ENCODE measurements around the gene PSG5.
"Not testable (repeated sequence)": the region's sequence is repeated elsewhere in the genome, so short reads cannot be mapped to it uniquely, and the experiment has no call there.

The PSG5 gene

GRCh38 chr19:43215881-43216280, 29.5 kb upstream of the PSG5 start:
- not testable (repeated sequence) for H2AFZ ChIP-seq; H3K36me3 ChIP-seq (ENCODE audit: control insufficient read depth, insufficient read depth, low read length); H3K27ac ChIP-seq; H3K79me2 ChIP-seq; H3K4me3 ChIP-seq (ENCODE audit: low read depth, low read length); H3K4me1 ChIP-seq; H3K9ac ChIP-seq; H3K4me2 ChIP-seq (ENCODE audit: low read length); H3K27me3 ChIP-seq (ENCODE audit: control insufficient read depth, insufficient read depth, low read length); H3K9me3 ChIP-seq (ENCODE audit: control insufficient read depth, low read length)

- Histone ChIP-seq H3K27ac (peak overlapping the region; percentile 33), H3K9me3 (ENCODE audit: control insufficient read depth, low read length) (no peaks in the 10 kb centered on the region), H3K4me3 (ENCODE audit: low read depth, low read length) (no peak overlapping the region), H3K36me3 (ENCODE audit: control insufficient read depth, insufficient read depth, low read length) (no peaks in the 10 kb centered on the region), H3K9ac (no peak overlapping the region), H3K27me3 (ENCODE audit: control insufficient read depth, insufficient read depth, low read length) (no peaks in the 10 kb centered on the region), H2AFZ (peak overlapping the region; percentile 47), H3K79me2 (no peaks in the 10 kb centered on the region), H3K4me2 (ENCODE audit: low read length) (no peak overlapping the region), H3K4me1 (peaks cover 9% of the 10 kb centered on the region)
- no peak for TF ChIP-seq CTCF (IDR thresholded peaks at IDR 0.05)
Measured at GRCh38 chr19:43207991-43208390, 21.7 kb upstream of the PSG5 start.

GRCh38 chr19:43207174-43207573, 20.8 kb upstream of the PSG5 start:
- H3K36me3 ChIP-seq (ENCODE audit: control insufficient read depth, insufficient read depth, low read length); H3K9ac ChIP-seq; H3K79me2 ChIP-seq; H3K27me3 ChIP-seq (ENCODE audit: control insufficient read depth, insufficient read depth, low read length); H3K4me3 ChIP-seq (ENCODE audit: low read depth, low read length); H3K4me2 ChIP-seq (ENCODE audit: low read length); H3K9me3 ChIP-seq (ENCODE audit: control insufficient read depth, low read length); H2AFZ ChIP-seq: not testable (repeated sequence)
- TF ChIP-seq CTCF (IDR thresholded peaks at IDR 0.05): peak; percentile 37
- H3K27ac ChIP-seq: peak overlapping the region; percentile 19
- peaks cover 12% of the 10 kb centered on the region for H3K4me1 ChIP-seq

- H3K9ac ChIP-seq; H3K36me3 ChIP-seq (ENCODE audit: control insufficient read depth, insufficient read depth, low read length); H3K9me3 ChIP-seq (ENCODE audit: control insufficient read depth, low read length); H2AFZ ChIP-seq; H3K79me2 ChIP-seq; H3K27me3 ChIP-seq (ENCODE audit: control insufficient read depth, insufficient read depth, low read length): not testable (repeated sequence)
- Histone ChIP-seq H3K27ac (peak within 1 kb of the TSS; percentile 96), H3K4me3 (ENCODE audit: low read depth, low read length) (peak within 1 kb of the TSS; percentile 22), H3K4me2 (ENCODE audit: low read length) (peak within 1 kb of the TSS; percentile 42), H3K4me1 (peaks cover 22% of the 10 kb centered on the region)
Measured at GRCh38 chr19:43205471-43206105, 19.3 kb upstream of the PSG5 start, which contains the start of gene PSG4. Gene PSG4 (minus strand): TSS chr19:43205638. CDS start chr19:43205536, 102 bp downstream.

GRCh38 chr19:43203611-43204010, 17.3 kb upstream of the PSG5 start:
- H3K27me3 ChIP-seq (ENCODE audit: control insufficient read depth, insufficient read depth, low read length); H3K4me2 ChIP-seq (ENCODE audit: low read length); H3K79me2 ChIP-seq; H2AFZ ChIP-seq; H3K9me3 ChIP-seq (ENCODE audit: control insufficient read depth, low read length); H3K36me3 ChIP-seq (ENCODE audit: control insufficient read depth, insufficient read depth, low read length); H3K4me3 ChIP-seq (ENCODE audit: low read depth, low read length); H3K9ac ChIP-seq: not testable (repeated sequence)
- Histone ChIP-seq H3K27ac (peak overlapping the region; percentile 96), H3K4me1 (peaks cover 26% of the 10 kb centered on the region)

- H3K4me3 ChIP-seq (ENCODE audit: low read depth, low read length); H3K9ac ChIP-seq; H3K4me2 ChIP-seq (ENCODE audit: low read length); H3K79me2 ChIP-seq; H3K9me3 ChIP-seq (ENCODE audit: control insufficient read depth, low read length); H3K36me3 ChIP-seq (ENCODE audit: control insufficient read depth, insufficient read depth, low read length); H2AFZ ChIP-seq; H3K27me3 ChIP-seq (ENCODE audit: control insufficient read depth, insufficient read depth, low read length): not testable (repeated sequence)
- H3K4me1 ChIP-seq: peaks cover 26% of the 10 kb centered on the region
- H3K27ac ChIP-seq: peak overlapping the region; percentile 96
Measured at GRCh38 chr19:43201891-43202290, 15.6 kb upstream of the PSG5 start.

GRCh38 chr19:43201337-43201801, 15.0 kb upstream of the PSG5 start:
- H3K4me3 ChIP-seq (ENCODE audit: low read depth, low read length); H3K27me3 ChIP-seq (ENCODE audit: control insufficient read depth, insufficient read depth, low read length); H3K4me2 ChIP-seq (ENCODE audit: low read length); H3K9ac ChIP-seq; H3K79me2 ChIP-seq; H3K9me3 ChIP-seq (ENCODE audit: control insufficient read depth, low read length); H3K36me3 ChIP-seq (ENCODE audit: control insufficient read depth, insufficient read depth, low read length): not testable (repeated sequence)
- Histone ChIP-seq H3K4me1 (peaks cover 26% of the 10 kb centered on the region), H2AFZ (peak overlapping the region; percentile 58), H3K27ac (peak overlapping the region; percentile 96)

Data from parathyroid adenoma (tissue), 2 donors.